ENCODE results near the gene NLRP9.
A peak's percentile ranks its signal among the peaks of the same experiment; 100 is the strongest.

The NLRP9 gene

GRCh38 chr19:55704494-55705245, 33.5 kb downstream of the NLRP9 start:
- no peak for DNase-seq (ENCODE audit: low read depth in 2 of 2, low spot score in 1 of 2)

DNA sequence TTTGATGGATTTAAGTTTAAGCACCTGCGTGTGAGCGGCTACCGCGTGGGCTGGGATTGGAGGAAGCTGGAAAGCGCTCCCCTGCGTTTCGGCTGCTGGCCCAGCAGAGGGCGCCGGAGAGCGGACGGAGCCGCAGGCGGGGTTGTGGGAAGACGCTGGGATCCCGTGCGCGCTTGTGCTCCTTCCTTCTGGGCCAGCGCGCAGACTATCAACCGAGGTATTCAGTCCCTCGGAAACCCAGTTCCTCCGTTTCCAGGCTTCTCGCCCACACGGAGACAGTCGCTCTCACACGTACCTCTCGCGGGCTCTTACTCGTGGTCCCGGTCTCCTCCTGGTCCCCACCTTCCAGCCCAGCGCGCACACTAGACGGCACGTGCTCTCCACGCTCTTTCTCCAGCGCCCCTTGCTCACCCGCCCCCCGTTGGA, 34.4 kb downstream of the NLRP9 start:
- peak in 1 of 2 donors; percentile 10 for DNase-seq (ENCODE audit: low read depth in 2 of 2, low spot score in 1 of 2)

DNA sequence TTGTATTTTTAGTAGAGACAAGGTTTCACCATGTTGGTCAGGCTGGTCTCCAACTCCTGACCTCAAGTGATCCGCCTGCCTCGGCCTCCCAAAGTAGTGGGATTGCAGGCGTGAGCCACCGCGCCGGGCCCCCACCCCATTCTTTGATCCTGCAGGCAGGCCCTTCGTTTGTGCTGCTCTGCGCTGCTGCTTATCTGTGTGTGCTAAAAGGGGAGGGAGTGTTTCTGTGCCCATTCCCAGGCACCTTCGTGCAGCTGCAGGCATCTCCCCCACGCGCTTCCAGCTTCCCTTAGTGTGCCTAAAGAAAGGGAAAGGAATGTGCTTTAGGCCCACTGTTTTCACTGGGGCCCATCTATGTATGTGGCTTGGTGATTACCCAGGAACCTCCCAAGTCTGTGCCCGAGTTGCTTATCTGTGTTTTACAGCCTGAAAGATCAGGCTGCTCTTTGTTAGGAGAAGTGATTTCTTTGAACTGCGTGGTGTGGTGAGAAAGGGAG, 36.0 kb downstream of the NLRP9 start:
- no peak for DNase-seq (ENCODE audit: low read depth in 2 of 2, low spot score in 1 of 2)

GRCh38 chr19:55700813-55701212, 37.4 kb downstream of the NLRP9 start:
- no peak for DNase-seq (ENCODE audit: low read depth in 2 of 2, low spot score in 1 of 2)

GRCh38 chr19:55699221-55699620, 39.0 kb downstream of the NLRP9 start:
- no peak for DNase-seq (ENCODE audit: low read depth in 2 of 2, low spot score in 1 of 2)

GRCh38 chr19:55698256-55698655, 39.9 kb downstream of the NLRP9 start:
- no peak for DNase-seq (ENCODE audit: low read depth in 2 of 2, low spot score in 1 of 2)

- no peak for DNase-seq (ENCODE audit: low read depth in 2 of 2, low spot score in 1 of 2)
Measured at GRCh38 chr19:55697698-55698097, 40.5 kb downstream of the NLRP9 start.

GRCh38 chr19:55697069-55697440, 41.1 kb downstream of the NLRP9 start:
- DNase-seq (ENCODE audit: low read depth in 2 of 2, low spot score in 1 of 2) = no peak

- DNase-seq (ENCODE audit: low read depth in 2 of 2, low spot score in 1 of 2) = no peak
Measured at GRCh38 chr19:55696301-55697068, 41.7 kb downstream of the NLRP9 start.

GRCh38 chr19:55695511-55696290, 42.5 kb downstream of the NLRP9 start:
- no peak for DNase-seq (ENCODE audit: low read depth in 2 of 2, low spot score in 1 of 2)

GRCh38 chr19:55694656-55695491, 43.3 kb downstream of the NLRP9 start:
- no peak for DNase-seq (ENCODE audit: low read depth in 2 of 2, low spot score in 1 of 2)

DNA sequence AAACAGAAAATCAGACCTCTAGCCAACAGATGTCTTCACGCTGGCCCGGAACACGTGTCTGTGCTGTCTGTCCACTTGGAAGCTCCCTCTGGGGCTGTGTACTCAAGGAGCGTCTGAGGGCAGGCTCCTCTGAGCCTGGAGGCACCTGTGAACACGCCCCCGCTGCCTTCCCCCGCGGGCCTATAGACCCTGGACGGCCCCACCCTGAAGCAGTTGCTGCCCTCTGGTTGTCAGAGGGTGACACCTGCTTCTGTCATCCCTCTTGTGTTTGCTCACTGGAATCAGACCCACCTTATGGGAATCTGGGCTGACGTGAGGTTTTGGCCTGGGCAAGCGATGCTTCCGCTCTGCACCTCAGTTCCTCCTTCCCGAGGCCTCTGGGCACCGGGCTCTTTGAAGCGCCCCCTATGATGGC, 44.0 kb downstream of the NLRP9 start:
- no peak for DNase-seq (ENCODE audit: low read depth in 2 of 2, low spot score in 1 of 2)

DNA sequence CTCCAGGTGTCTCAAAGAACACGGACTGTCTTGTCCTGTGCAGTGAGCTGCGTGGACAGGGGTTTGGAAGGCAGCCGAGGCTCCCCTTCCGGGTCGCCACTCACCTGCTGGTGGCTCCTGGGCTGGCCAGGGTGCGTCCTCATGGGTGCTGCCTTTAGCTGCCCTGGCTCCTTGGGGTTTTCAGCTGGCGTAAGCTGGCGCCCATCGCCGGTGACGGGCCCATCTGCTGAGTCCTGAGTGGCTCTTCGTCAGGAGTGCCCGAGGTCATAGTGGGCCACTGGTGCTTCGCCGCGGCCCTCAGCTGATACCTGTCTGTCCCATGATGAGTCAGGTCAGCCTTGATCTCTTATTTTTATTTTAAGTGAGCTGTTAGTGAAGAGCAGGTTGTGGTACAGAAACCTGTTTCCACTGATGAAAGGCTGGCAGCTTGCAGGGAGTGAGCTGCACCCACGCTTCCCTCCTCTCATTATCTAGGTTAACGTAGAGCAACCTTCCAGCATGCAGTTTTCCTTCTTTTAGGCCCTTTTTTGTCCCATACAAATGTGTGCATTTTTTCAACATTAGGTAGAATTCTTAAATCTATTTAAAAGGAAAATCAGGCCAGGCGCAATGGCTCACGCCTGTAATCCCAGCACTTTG, 44.7 kb downstream of the NLRP9 start:
- DNase-seq (ENCODE audit: low read depth in 2 of 2, low spot score in 1 of 2) = no peak

DNA sequence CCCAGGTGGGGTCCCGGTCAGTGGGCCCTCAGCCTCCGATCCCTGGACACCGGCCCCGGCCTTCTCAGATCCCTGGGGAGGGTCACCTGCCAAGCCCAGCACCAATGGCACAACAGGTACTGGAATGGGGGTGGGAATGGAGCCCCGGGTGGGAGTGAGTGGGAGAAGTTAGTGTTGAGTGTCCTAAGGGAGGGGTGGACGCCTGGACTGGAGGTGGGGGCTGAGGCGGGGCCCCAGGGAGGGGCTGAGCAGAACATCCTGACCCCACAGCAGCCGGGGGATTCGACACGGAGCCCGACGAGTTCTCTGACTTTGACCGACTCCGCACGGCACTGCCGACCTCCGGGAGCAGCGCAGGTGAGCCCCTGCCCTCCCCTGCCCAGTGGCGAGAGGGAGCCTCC, 45.5 kb downstream of the NLRP9 start:
- DNase-seq (ENCODE audit: low read depth in 2 of 2, low spot score in 1 of 2) = no peak

- no peak for DNase-seq (ENCODE audit: low read depth in 2 of 2, low spot score in 1 of 2)
Measured at GRCh38 chr19:55691561-55692481, 46.4 kb downstream of the NLRP9 start.

DNA sequence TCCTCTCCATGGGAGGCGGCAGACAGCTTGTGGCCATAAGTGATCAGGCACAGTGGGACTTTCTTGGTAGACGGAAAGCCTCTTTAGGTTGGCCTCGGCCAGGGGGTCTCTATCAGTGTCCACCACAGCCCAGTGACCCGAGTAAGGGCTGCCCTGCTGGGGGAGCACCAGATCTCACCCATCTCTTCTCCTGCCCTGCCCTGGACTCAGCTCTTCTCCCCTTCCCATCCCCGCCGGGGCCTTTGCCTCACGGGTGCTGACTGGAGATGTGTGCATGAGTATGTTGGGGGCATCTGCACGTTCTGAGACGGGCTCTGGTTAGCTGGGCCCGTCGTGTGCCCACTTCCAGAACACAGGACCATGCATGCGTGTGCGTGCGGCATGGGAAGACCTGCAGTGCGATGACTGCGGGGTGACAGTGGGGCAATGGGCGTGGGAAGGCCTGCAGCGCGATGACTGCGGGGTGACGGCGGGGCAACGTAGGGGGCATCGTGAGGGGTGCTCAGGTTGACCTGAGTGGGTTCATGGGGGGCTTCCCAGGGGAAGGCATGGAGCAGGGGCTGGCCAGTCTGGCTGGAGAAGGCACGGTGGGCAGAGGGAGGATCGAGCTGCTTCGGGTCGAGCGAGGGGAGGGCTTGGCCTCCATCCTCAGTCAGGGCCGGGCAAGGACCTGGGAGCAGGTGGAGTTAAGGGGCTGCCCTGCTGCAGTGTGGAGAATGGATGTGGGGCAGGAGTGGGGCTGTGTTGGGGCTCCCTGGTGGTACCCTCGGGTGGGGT, 47.2 kb downstream of the NLRP9 start:
- DNase-seq (ENCODE audit: low read depth in 2 of 2, low spot score in 1 of 2) = no peak

DNA sequence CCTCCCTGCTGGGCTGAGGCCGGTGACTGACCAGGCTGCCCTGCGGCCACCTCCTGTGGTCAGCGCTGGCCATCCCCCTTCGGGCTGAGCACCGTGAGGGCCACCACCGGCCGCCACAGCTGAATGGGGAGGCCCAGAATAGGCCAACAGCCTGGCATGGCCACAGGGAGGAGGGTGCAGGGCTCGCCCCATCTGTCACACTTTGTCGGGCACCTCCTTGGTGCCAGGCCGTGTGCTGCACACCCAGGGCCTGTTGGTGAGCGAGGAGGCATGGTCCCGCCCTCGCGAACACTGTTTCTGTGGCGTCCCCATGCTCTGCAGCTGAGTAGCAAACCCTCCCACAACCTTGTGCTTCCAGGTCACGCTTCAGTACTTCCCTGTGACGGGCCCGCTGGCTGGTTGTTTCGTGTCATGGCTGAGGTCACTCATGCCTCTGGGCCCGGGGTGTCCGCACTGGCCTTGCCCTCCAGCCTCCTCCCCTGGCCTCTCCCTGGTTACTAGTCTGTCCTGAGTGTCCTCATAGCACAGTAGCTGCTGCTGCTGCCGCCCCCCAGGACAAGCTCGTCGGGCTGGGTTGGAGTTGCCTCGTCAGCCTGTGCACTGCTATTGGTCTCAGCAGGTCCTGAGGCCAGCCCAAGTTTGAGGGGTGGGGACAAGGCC, 48.0 kb downstream of the NLRP9 start:
- no peak for DNase-seq (ENCODE audit: low read depth in 2 of 2, low spot score in 1 of 2)
